DMS53 treated with DMSO at 0.1 percent for 48 hours (cell line): Measurements from ENCODE around the gene SRSF7.
"Not testable (repeated sequence)": the region's sequence is repeated elsewhere in the genome, so short reads cannot be mapped to it uniquely, and the experiment has no call there.

Experiments
- DNase-seq: peaks from one replicate; lab custom pipeline; 2025; ENCODE audit not compliant: unreplicated experiment; lab: John Stamatoyannopoulos, UW

Gene SRSF7

GRCh38 chr2:38733300-38733971 is 17.7 kb downstream of the SRSF7 start:
- DNase-seq, result no peak

DNA sequence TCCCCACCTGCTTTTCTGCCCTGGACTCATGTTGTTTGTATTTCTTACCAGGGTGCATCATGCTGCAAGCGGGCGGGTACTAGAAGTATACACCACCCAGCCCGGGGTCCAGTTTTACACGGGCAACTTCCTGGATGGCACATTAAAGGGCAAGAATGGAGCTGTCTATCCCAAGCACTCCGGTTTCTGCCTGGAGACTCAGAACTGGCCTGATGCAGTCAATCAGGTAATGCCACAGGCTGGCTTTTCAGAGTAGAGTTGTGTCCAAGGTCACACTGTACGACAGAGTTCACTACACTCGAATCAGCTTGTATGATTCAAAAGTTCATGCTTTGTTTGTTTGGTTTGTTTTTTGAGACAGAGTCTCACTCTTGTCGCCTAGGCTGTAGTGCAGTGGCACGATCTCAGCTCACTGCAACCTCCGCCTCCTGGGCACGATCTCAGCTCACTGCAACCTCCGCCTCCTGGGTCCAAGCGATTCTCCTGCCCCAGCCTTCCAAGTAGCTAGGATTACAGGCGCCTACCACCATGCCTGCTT is 19.4 kb downstream of the SRSF7 start:
- no peak for DNase-seq

- DNase-seq, result no peak
These were observed 20.1 kb downstream of the SRSF7 start for GRCh38 chr2:38731090-38731489.

DNA sequence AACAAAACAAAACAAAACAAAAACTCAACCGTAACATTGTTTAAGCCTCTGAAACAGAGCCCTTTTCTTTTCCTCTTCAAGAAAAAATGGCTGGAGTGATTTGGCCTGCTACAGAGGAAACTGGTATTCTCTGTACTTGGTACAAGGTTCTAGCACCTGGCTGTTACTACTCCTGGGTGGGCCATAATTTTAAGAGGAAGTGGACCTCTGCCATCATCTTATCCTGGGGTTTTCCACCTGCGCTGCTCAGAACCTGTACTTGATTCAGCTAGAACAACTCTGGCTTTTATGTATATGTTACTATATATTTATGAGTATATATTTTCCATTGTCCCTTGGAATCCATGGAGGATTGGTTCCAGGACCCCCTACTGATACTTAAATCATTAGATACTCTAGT is 22.5 kb downstream of the SRSF7 start:
- no peak for DNase-seq

DNA sequence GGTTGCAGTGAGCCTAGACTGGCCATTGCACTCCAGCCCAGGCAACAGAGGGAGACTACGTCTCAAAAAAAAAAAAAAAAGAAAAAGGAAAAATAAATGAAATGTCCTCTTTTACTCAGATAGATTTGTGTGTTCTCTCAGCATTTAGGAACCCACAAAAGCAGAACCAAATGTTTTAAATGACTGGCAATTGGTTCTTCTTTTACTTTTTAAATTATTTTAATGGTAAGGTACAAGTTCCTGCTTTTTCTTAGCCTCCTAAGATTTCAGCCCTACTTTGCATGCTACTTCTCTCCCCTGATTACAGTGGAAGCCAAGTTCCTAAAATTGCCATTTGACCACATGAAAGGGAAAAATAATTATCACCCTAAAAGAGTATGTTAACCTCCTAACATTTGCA is 23.5 kb downstream of the SRSF7 start:
- no peak for DNase-seq

DNA sequence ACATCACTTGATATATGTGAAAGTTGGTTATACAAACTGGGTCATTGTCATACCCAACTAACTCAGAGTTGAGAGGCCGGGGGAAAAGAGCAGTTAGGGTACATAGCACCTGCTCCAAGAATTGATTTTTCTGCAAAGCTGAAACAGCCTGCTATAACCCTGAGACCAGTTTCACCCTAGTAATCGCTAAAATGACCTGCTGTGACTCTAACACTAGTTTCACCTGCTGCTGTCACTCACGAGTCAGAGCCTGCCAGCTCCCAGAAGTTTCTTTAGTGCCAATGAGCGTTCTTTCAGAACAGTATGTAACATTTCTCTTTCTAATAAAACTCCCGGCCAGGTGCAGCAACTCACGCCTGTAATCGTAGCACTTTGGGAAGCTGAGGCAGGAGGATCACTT is 28.0 kb downstream of the SRSF7 start:
- no peak for DNase-seq

GRCh38 chr2:38722271-38723061 is 28.7 kb downstream of the SRSF7 start:
- no peak for DNase-seq

- no peak for DNase-seq
These were observed 30.4 kb downstream of the SRSF7 start for GRCh38 chr2:38720613-38721241.

- DNase-seq, result no peak
These were observed 31.5 kb downstream of the SRSF7 start for GRCh38 chr2:38719706-38720105.

- no peak for DNase-seq
These were observed 32.6 kb downstream of the SRSF7 start for GRCh38 chr2:38718601-38719000.

DNA sequence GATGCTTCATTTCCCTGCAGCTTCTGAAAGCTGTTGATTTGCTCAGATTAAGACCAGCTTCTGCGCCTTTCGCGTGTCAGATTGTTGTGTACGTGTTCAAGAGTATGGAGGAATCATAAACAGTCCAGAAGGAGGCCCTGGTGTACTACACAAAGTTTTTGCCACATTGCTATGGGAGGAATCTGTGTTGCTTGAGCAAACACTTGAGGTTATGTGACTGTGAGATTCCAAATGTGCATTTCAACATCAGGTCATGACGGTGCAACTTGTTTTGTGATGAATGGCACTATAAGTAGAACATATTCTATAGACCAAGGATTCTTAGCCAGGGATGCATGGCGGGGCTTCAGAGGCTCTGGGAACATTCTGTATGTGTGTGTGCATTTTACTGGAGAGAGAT is 35.0 kb downstream of the SRSF7 start:
- no peak for DNase-seq

DNA sequence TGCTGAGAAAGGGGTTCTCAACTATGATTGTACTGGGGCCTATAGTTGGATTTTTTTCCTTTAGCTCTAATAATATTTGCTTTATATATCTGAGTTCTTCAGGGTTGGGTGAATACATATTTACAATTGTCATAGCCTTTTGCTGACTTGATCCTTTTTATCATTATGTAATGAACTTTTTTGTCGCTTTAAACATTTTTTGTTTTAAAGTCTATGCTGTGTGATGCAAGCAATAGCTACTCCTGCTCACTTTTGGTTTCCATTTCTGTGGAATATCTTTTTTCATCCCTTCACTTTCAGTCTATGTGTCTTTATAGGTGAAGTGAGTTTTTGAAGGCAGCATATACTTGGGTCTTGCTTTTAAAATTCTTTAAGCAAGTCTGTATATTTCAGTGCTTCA is 36.2 kb downstream of the SRSF7 start:
- not testable (repeated sequence) for DNase-seq

DNA sequence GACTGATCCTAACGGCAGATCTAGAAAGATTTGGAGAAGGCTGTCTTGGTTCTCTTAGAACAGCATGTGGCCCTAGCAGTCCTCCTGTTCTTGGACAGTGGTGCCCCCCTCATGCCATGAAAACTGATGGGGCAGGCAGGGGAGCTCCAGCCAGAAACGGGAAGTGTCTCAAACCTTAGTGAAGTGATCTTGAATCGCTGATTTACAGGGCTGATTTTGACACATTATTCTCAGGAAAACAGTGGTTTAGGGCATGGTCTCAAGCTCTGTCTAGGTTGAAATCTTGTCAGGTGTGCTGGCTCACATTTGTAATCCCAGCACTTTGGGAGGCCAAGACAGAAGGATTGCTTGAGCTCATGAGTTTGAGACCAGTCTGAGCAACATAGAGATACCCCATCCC is 37.8 kb downstream of the SRSF7 start:
- no peak for DNase-seq

DNA sequence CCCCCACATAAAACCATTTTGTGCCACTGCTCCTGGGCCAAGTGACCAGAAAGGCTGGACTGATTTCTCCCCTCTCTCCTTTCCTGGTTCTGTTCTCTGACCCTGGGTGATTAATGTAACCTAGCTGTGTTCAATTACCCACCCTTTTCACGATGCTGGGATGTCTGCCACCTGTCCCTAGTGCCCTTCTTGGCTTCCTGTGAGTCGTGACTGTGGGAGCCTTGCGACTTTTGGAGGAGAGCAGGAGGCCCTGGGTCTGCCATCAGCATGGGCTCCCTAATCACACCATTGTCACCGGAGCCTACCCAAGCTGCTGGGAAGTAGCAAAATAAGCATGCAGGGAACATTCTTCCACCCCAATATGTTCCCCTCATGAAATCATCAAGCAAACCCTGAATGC is 38.3 kb downstream of the SRSF7 start:
- no peak for DNase-seq

- no peak for DNase-seq
These were observed 38.7 kb downstream of the SRSF7 start for GRCh38 chr2:38712413-38712812.

- no peak for DNase-seq
These were observed 39.6 kb downstream of the SRSF7 start for GRCh38 chr2:38711558-38711957.

- DNase-seq, result no peak
These were observed 41.5 kb downstream of the SRSF7 start for GRCh38 chr2:38709567-38710194.

DNA sequence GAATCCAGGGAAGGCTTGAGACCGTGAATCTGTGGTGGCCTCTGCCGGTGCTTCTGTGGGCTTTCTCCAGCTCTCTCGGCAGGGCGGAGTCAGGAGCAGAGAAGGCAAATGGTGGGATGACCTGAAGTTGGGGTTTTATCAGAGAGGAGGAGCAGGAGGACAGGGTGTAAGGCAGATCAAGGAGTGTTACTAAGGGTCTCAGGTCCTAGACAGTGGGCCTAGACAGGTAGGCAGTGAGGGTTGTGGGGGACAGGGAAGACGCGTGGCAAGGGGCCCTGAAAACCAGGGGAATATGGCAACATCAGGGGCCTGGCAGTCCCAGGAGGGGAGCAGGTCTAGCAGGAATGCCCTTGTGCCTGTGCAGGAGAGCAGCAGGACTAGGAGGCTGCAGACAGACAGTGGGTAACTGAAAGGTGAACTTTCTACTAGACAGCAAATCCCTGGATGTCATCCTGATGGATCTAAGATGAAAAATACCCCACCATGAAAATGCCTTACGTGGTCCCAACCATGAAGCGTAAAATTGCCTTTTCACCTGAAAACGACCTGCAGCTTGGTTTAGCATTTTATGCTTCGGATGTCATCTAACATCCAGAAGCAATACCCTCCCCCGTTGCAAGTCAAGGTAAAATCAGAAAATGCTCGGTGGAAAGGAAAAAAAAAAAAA is 42.1 kb downstream of the SRSF7 start:
- DNase-seq, result no peak

DNA sequence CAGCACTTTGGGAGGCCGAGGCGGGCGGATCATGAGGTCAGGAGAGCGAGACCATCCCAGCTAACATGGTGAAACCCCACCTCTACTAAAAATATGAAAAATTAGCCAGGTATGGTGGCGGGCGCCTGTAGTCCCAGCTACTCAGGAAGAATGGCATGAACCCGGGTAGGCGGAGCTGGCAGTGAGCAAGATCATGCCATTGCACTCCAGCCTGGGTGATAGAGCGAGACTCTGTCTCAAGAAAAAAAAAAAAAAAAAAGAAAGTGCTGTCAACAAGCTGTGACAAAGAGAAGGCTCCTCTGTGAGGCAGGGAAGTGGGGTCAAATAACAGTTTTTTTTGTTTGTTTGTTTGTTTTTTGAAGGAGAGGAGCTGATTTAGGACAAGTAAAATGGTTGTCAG is 42.7 kb downstream of the SRSF7 start:
- not testable (repeated sequence) for DNase-seq

DNA sequence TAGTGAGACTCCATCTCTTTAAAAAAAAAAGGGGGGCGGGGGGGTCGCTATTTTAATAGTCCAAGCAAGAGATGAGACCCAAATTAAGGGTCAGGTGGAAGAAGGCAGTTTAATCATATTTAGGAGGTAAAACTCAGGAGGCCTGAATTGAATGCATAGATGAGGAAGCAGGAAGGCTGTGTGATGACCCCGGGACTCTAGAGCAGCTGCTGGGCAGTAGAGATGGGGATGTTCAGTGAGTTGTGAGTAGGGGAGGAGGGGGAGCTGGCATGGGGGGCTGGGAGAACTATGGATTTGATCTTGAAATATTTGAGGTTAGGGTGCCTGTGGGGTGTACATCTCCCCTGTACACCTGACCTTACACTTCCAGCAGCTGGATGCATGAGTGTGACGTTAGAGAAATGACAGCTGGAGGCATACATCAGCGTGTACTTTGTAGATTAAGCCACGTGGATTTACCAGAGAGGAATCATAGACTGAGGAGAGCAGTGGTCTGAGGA is 44.3 kb downstream of the SRSF7 start:
- DNase-seq, result no peak

DNA sequence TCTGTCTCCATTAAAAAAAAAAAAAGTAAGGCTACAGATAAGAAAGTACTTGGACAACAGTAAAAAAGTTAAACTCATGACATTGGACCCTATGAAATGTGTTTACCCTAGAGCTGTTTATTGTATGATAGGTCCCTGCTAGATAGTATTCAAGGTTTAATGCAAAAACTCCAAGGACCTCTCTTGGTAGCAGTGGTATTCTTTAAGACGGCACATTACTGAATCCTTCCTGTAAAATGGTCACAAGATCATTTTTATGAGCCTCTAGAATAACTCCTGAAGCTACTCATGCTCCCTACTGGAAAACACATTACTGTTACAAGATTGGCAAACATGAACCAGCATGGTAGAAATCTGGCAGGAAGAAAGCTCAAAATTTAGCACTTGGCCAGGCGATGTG is 46.5 kb downstream of the SRSF7 start:
- no peak for DNase-seq
